Lower lobe of right lung (tissue), 2 donors: Measurements from ENCODE around the gene SLIT1. TPM values are rescaled to one million over a fixed set of nuclear protein-coding genes. Genes with fewer than 3 reads are reported as not detected.

Experiments used
- ATAC-seq, 2 donors: fragments of 200-7000 bp; cut with Tn5 transposase; one replicate each; pipeline ENCODE4 v1.9.1; 2020 to 2022; ENCODE audit warnings: mild to moderate bottlenecking in 2 of 2, moderate library complexity in 2 of 2
- DNase-seq: peaks from one replicate; pipeline ENCODE4 v3.0.0-alpha.2; 2020
- H3K27ac ChIP-seq: fragments of 200-600 bp; one replicate; pipeline ENCODE4 v1.8.0; 2022
- H3K27me3 ChIP-seq: fragments of 200-600 bp; one replicate; pipeline ENCODE4 v1.8.0; 2022; ENCODE audit warnings: low read depth
- H3K36me3 ChIP-seq: fragments of 200-600 bp; one replicate; pipeline ENCODE4 v1.8.0; 2022; ENCODE audit warnings: mild to moderate bottlenecking
- H3K4me1 ChIP-seq: fragments of 200-600 bp; one replicate; pipeline ENCODE4 v1.8.0; 2022
- H3K4me3 ChIP-seq: fragments of 200-600 bp; one replicate; pipeline ENCODE4 v1.8.0; 2022; ENCODE audit warnings: mild to moderate bottlenecking
- H3K9me3 ChIP-seq: fragments of 200-600 bp; one replicate; pipeline ENCODE4 v1.8.0; 2022
- CTCF ChIP-seq: fragments of 200-600 bp; IDR thresholded peaks from one replicate; pipeline ENCODE4 v1.8.0; 2022; ENCODE audit warnings: antibody characterized with exemption, mild to moderate bottlenecking
- intact Hi-C: fragments of 100-400 bp; cut with DNase I; formaldehyde crosslinking; loops from one replicate; pipeline ENCODE4 v1.11.0; 2022
- total RNA-seq: library from RNA; stranded (reverse); fragmentation: NEBNext Ultra II Directional; extraction: Animal tissue kit (Norgen Biotek cat#: 25700); gene quantifications from one replicate; pipeline ENCODE4 v1.2.1, GENCODE V29; 2021
- donor health status: DM: no; HTN: yes; CAD: no; lungs with severe emphysema.

SLIT1 gene
- total RNA-seq, 1 donor from 2014 or later: 0.41 TPM

GRCh38 chr10:97105303-97105702 is 80.5 kb downstream of the SLIT1 start:
- no peaks in the 10 kb centered on the region for H3K4me1 ChIP-seq
- H3K27ac ChIP-seq: no peak overlapping the region
- no peak for DNase-seq
- H3K4me3 ChIP-seq: no peak overlapping the region
- ATAC-seq: no peak
- H3K9me3 ChIP-seq: no peaks in the 10 kb centered on the region
- peaks cover 8% of the 10 kb centered on the region for H3K27me3 ChIP-seq
- H3K36me3 ChIP-seq: no peaks in the 10 kb centered on the region
- TF ChIP-seq CTCF: no peak
- intact Hi-C loops: no loop called here

GRCh38 chr10:97103316-97104080 is 82.3 kb downstream of the SLIT1 start:
- Histone ChIP-seq H3K4me1 (no peaks in the 10 kb centered on the region), H3K36me3 (no peaks in the 10 kb centered on the region), H3K9me3 (no peaks in the 10 kb centered on the region), H3K27ac (no peak overlapping the region), H3K4me3 (no peak overlapping the region), H3K27me3 (peaks cover 9% of the 10 kb centered on the region)
- DNase-seq: no peak
- ATAC-seq: no peak
- intact Hi-C loops: no loop called here
- TF ChIP-seq CTCF: no peak

- DNase-seq (no peak), ATAC-seq (no peak)
- Histone ChIP-seq H3K4me3 (no peak overlapping the region), H3K4me1 (no peaks in the 10 kb centered on the region), H3K9me3 (no peaks in the 10 kb centered on the region), H3K27me3 (peaks cover 3% of the 10 kb centered on the region), H3K27ac (no peak overlapping the region), H3K36me3 (no peaks in the 10 kb centered on the region)
- no peak for TF ChIP-seq CTCF
- intact Hi-C loops: no loop called here
Observed at GRCh38 chr10:97102441-97102840, 83.3 kb downstream of the SLIT1 start.

- no peaks in the 10 kb centered on the region for H3K4me1 ChIP-seq
- no peak for TF ChIP-seq CTCF
- H3K27ac ChIP-seq: no peak overlapping the region
- no peaks in the 10 kb centered on the region for H3K9me3 ChIP-seq
- no peak overlapping the region for H3K4me3 ChIP-seq
- intact Hi-C loops: no loop called here
- ATAC-seq (no peak), DNase-seq (no peak)
- H3K27me3 ChIP-seq: peaks cover 10% of the 10 kb centered on the region
- no peaks in the 10 kb centered on the region for H3K36me3 ChIP-seq
Observed at GRCh38 chr10:97101166-97101940, 84.4 kb downstream of the SLIT1 start.

GRCh38 chr10:97100657-97101056 is 85.1 kb downstream of the SLIT1 start:
- Histone ChIP-seq H3K27me3 (peaks cover 10% of the 10 kb centered on the region), H3K4me3 (no peak overlapping the region), H3K27ac (no peak overlapping the region), H3K36me3 (no peaks in the 10 kb centered on the region), H3K9me3 (no peaks in the 10 kb centered on the region), H3K4me1 (no peaks in the 10 kb centered on the region)
- TF ChIP-seq CTCF: no peak
- intact Hi-C loops: no loop called here
- ATAC-seq: no peak
- no peak for DNase-seq
